Caco-2 (cell line): ENCODE measurements around the gene RAB3B. TPM values are rescaled to one million over a fixed set of nuclear protein-coding genes. Genes with fewer than 3 reads are reported as not detected.

Experiments used
- BruUV-seq: library from RNA; stranded (reverse); fragments of 400-500 nt; replicated peaks from 2 replicates; lab custom pipeline; 2021; lab: Mats Ljungman, UMichigan
- CTCF ChIA-PET: fragments of 300-600 bp; sonication (Branson Sonifier 250); formaldehyde crosslinking; loops from one replicate; lab custom pipeline; 2022; ENCODE audit warnings: antibody characterized with exemption; lab: Charles Lee
- POLR2A ChIA-PET: fragments of 300-600 bp; sonication (Branson Sonifier 250); formaldehyde crosslinking; loops from one replicate; lab custom pipeline; 2022; ENCODE audit warnings: antibody characterized with exemption; lab: Charles Lee
- DNase-seq, 2 experiments: peaks; one replicate each; pipeline versions ENCODE4 v3.0.0 to v3.0.0-alpha.2; 2020 to 2022
- H3K27me3 ChIP-seq: replicated peaks from 2 replicates; pipeline ENCODE4 v1.6.0; 2011; ENCODE audit warnings: low read length; ENCODE audit not compliant: control insufficient read depth, insufficient read depth
- H3K36me3 ChIP-seq: 2 replicates; pipeline ENCODE4 v1.5.1; 2011; ENCODE audit warnings: low read length; ENCODE audit not compliant: control insufficient read depth, insufficient read depth
- H3K4me1 ChIP-seq: fragments of 250-450 bp; sonication (Bioruptor Pico); 2 replicates; pipeline ENCODE4 v1.5.1; 2020; ENCODE audit warnings: mild to moderate bottlenecking
- H3K4me3 ChIP-seq: 2 replicates; pipeline ENCODE4 v1.5.1; 2011; ENCODE audit warnings: low read depth, mild to moderate bottlenecking, control low read depth, low read length
- H3K9me3 ChIP-seq: fragments of 250-450 bp; sonication (Bioruptor Pico); 2 replicates; pipeline ENCODE4 v1.5.1; 2020; ENCODE audit warnings: mild to moderate bottlenecking, moderate library complexity
- H3K27ac Mint-ChIP-seq: one replicate; pipeline ENCODE4 v1.8.0; 2022; ENCODE audit warnings: mixed read lengths; ENCODE audit not compliant: unreplicated experiment
- H3K27me3 Mint-ChIP-seq: one replicate; pipeline ENCODE4 v1.8.0; 2022; ENCODE audit warnings: mixed read lengths; ENCODE audit not compliant: insufficient read depth, unreplicated experiment
- H3K36me3 Mint-ChIP-seq: one replicate; pipeline ENCODE4 v1.8.0; 2022; ENCODE audit warnings: mild to moderate bottlenecking, mixed read lengths; ENCODE audit not compliant: insufficient read depth, unreplicated experiment
- H3K4me1 Mint-ChIP-seq: one replicate; pipeline ENCODE4 v1.8.0; 2022; ENCODE audit warnings: low read depth, mixed read lengths; ENCODE audit not compliant: unreplicated experiment
- H3K4me3 Mint-ChIP-seq: one replicate; pipeline ENCODE4 v1.8.0; 2022; ENCODE audit warnings: mild to moderate bottlenecking, moderate library complexity, mixed read lengths; ENCODE audit not compliant: unreplicated experiment
- H3K9me3 Mint-ChIP-seq: one replicate; pipeline ENCODE4 v1.8.0; 2022; ENCODE audit warnings: mixed read lengths; ENCODE audit not compliant: unreplicated experiment
- CTCF ChIP-seq, 2 experiments: fragments of 200-600 bp in 1 of 2; IDR thresholded peaks; 1 replicate in 1 of 2; 2 replicates in 1 of 2; pipeline versions ENCODE4 v1.5.1 to v1.8.0; 2011 to 2022; ENCODE audit warnings: antibody characterized with exemption in 1 of 2, control low read depth in 1 of 2, inconsistent platforms in 1 of 2, low read depth in 1 of 2, low read length in 1 of 2, mild to moderate bottlenecking in 1 of 2, moderate library complexity in 1 of 2; ENCODE audit not compliant: insufficient read depth in 1 of 2, severe bottlenecking in 1 of 2, unreplicated experiment in 1 of 2
- intact Hi-C: fragments of 100-400 bp; cut with micrococcal nuclease; formaldehyde crosslinking; loops from one replicate; pipeline ENCODE4 v1.10.0; 2022; ENCODE audit not compliant: unreplicated experiment
- total RNA-seq: library from RNA; stranded (reverse); gene quantifications from 2 replicates; pipeline ENCODE4 v1.2.3, GENCODE V29; 2022

RAB3B gene
- total RNA-seq, 1 experiment from 2014 or later = 11.6 TPM

- H3K4me3 Mint-ChIP-seq = no peak overlapping the region
- TF ChIP-seq CTCF (IDR thresholded peaks at IDR 0.05; ENCODE audit: insufficient read depth in 1 of 2, low read depth in 1 of 2, low read length in 1 of 2, severe bottlenecking in 1 of 2, unreplicated experiment in 1 of 2) = no peak
- DNase-seq = no peak
- H3K27me3 Mint-ChIP-seq = no peaks in the 10 kb centered on the region
- intact Hi-C loops = no loop called here
- ChIA-PET CTCF (no interaction called here), POLR2A (no interaction called here)
- no TSS peak for BruUV-seq
- no peaks in the 10 kb centered on the region for H3K36me3 Mint-ChIP-seq
- no peaks in the 10 kb centered on the region for H3K4me1 ChIP-seq
- H3K27me3 ChIP-seq = no peaks in the 10 kb centered on the region
- no peak overlapping the region for H3K4me3 ChIP-seq
- H3K9me3 Mint-ChIP-seq = no peaks in the 10 kb centered on the region
- no peaks in the 10 kb centered on the region for H3K36me3 ChIP-seq
- no peak overlapping the region for H3K27ac Mint-ChIP-seq
- no peaks in the 10 kb centered on the region for H3K4me1 Mint-ChIP-seq
- H3K9me3 ChIP-seq = no peaks in the 10 kb centered on the region
Observed at GRCh38 chr1:51912881-51913280, 77.6 kb downstream of the RAB3B start.

DNA sequence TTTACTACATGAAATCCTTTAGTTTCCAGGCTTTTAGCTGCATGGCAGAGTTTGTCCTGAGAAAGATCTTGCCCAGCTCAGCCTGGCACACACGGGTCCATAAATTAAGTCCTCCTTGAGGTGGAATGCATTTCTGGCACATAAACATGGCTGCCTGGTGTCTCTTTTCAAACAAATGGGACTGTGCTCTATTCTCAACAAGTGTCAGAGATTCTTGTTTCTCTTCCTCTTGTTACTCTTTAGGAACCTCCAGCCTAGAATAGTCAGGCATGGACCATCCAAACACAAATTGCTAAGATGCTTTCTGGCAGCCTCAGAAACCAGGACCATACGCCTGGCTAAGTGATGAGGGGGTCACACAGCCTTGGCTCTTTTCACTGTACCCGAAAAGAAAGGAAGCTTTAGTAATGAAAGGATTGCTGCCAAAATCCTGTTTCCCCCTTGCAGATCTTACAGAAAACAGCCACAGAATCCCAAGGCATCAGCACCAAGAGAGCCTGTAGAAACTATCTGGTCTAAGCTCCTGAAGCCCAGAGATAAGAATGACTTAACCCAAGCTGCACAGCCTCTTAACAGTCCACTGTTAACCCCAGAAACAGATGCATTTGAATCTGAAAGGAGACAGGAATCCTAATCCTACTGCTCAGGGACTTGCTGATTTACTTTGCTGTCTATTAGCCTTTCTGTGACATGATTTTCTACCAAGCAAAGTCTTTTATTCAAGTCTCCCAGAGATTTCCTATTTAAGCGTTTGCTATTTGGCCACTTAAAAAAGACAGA is 80.1 kb downstream of the RAB3B start:
- BruUV-seq = no TSS peak
- Histone ChIP-seq H3K36me3 (no peaks in the 10 kb centered on the region), H3K27me3 (no peaks in the 10 kb centered on the region), H3K4me1 (no peaks in the 10 kb centered on the region), H3K4me3 (no peak overlapping the region), H3K9me3 (no peaks in the 10 kb centered on the region)
- H3K36me3 Mint-ChIP-seq = no peaks in the 10 kb centered on the region
- CTCF ChIA-PET = no interaction called here
- POLR2A ChIA-PET = no interaction called here
- H3K27ac Mint-ChIP-seq = no peak overlapping the region
- intact Hi-C loops = no loop called here
- H3K4me3 Mint-ChIP-seq = no peak overlapping the region
- no peaks in the 10 kb centered on the region for H3K9me3 Mint-ChIP-seq
- DNase-seq = no peak
- H3K4me1 Mint-ChIP-seq = no peaks in the 10 kb centered on the region
- no peak for TF ChIP-seq CTCF (IDR thresholded peaks at IDR 0.05; ENCODE audit: insufficient read depth in 1 of 2, low read depth in 1 of 2, low read length in 1 of 2, severe bottlenecking in 1 of 2, unreplicated experiment in 1 of 2)
- no peaks in the 10 kb centered on the region for H3K27me3 Mint-ChIP-seq

- Histone ChIP-seq H3K36me3 (no peaks in the 10 kb centered on the region), H3K4me3 (no peak overlapping the region), H3K4me1 (no peaks in the 10 kb centered on the region), H3K27me3 (no peaks in the 10 kb centered on the region), H3K9me3 (no peaks in the 10 kb centered on the region)
- Mint-ChIP-seq H3K4me3 (no peak overlapping the region), H3K4me1 (no peaks in the 10 kb centered on the region), H3K36me3 (no peaks in the 10 kb centered on the region), H3K27ac (no peak overlapping the region), H3K9me3 (no peaks in the 10 kb centered on the region), H3K27me3 (no peaks in the 10 kb centered on the region)
- POLR2A ChIA-PET = no interaction called here
- intact Hi-C loops = no loop called here
- no peak for TF ChIP-seq CTCF (IDR thresholded peaks at IDR 0.05; ENCODE audit: insufficient read depth in 1 of 2, low read depth in 1 of 2, low read length in 1 of 2, severe bottlenecking in 1 of 2, unreplicated experiment in 1 of 2)
- no TSS peak for BruUV-seq
- DNase-seq = no peak
- CTCF ChIA-PET = no interaction called here
Observed at GRCh38 chr1:51908499-51908898, 82.0 kb downstream of the RAB3B start.
